Cardiac muscle cell (in vitro differentiated cells and primary cell): ENCODE results near the gene ALDH1A1. TPM values are rescaled to one million over a fixed set of nuclear protein-coding genes. Genes with fewer than 3 reads are reported as not detected.

ENCODE experiments used
- DNase-seq, 2 donors: peaks; one replicate each; pipeline versions ENCODE4 v3.0.0 to v3.0.0-alpha.2; 2010 to 2017; ENCODE audit warnings: low read depth in 1 of 2, low spot score in 1 of 2
- H3K27ac ChIP-seq: fragments of 200-600 bp; sonication (generic); 2 replicates; pipeline ENCODE4 v1.5.1; 2016
- H3K27me3 ChIP-seq: fragments of 200-600 bp; sonication (generic); 2 replicates; pipeline ENCODE4 v1.6.0; 2016; ENCODE audit warnings: control low read depth
- H3K36me3 ChIP-seq: fragments of 200-600 bp; sonication (generic); 2 replicates; pipeline ENCODE4 v1.5.1; 2016; ENCODE audit warnings: control low read depth
- H3K4me1 ChIP-seq: fragments of 200-600 bp; sonication (generic); 2 replicates; pipeline ENCODE4 v1.8.1; 2017; ENCODE audit warnings: low read depth, mild to moderate bottlenecking, mixed run types
- H3K4me3 ChIP-seq: fragments of 200-600 bp; sonication (generic); 2 replicates; pipeline ENCODE4 v1.5.1; 2016; ENCODE audit warnings: mild to moderate bottlenecking
- H3K9me3 ChIP-seq: fragments of 200-600 bp; sonication (generic); 2 replicates; pipeline ENCODE4 v1.5.1; 2017; ENCODE audit warnings: low read depth, mild to moderate bottlenecking, control low read depth
- CTCF ChIP-seq: IDR thresholded peaks from 2 replicates; pipeline ENCODE4 v1.5.1; 2012; ENCODE audit warnings: low read depth, mild to moderate bottlenecking, low read length
- polyA plus RNA-seq: library from polyadenylated mRNA; unstranded; fragments of >200 nt; fragmentation: Nextera tagmentation; extraction: Ambion mirVana; gene quantifications from 2 replicates; pipeline ENCODE4 v1.2.1, GENCODE V29; 2016
- total RNA-seq: library from RNA; depleted of rRNA; stranded (reverse); fragments of >200 nt; gene quantifications from 2 replicates; pipeline ENCODE4 v1.2.3, GENCODE V29; 2016

The ALDH1A1 gene
- total and polyA plus RNA-seq, 2 experiments from 2014 or later: 0.48 to 1.6 TPM

GRCh38 chr9:72985746-72986145 is 32.9 kb upstream of the ALDH1A1 start:
- H3K27ac ChIP-seq: no peak overlapping the region
- no peaks in the 10 kb centered on the region for H3K4me1 ChIP-seq
- no peaks in the 10 kb centered on the region for H3K9me3 ChIP-seq
- no peaks in the 10 kb centered on the region for H3K27me3 ChIP-seq
- no peak for TF ChIP-seq CTCF
- no peak for DNase-seq
- H3K4me3 ChIP-seq: no peak overlapping the region
- H3K36me3 ChIP-seq: no peaks in the 10 kb centered on the region

DNA sequence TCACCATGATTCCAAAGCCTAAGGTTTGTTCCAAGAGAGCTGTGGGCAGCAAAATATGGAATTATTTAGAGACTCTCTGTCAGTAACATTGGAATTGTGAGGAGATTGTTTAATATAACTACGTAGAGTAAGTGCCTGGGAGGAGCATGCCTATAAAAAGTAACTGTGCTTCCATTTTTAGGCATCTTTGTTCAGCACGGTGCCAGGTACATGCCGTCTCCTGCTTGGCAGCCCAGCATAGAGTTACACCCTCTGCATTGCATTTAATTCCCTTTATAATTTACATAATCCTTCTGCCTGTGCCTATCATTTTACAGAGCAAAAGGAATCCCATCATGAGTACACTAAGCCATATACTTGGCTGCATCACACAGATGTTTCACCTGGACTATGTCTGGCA is 32.1 kb upstream of the ALDH1A1 start:
- Histone ChIP-seq H3K36me3 (no peaks in the 10 kb centered on the region), H3K9me3 (no peaks in the 10 kb centered on the region), H3K27ac (no peak overlapping the region), H3K4me1 (no peaks in the 10 kb centered on the region), H3K4me3 (no peak overlapping the region), H3K27me3 (no peaks in the 10 kb centered on the region)
- DNase-seq: no peak
- TF ChIP-seq CTCF: no peak

DNA sequence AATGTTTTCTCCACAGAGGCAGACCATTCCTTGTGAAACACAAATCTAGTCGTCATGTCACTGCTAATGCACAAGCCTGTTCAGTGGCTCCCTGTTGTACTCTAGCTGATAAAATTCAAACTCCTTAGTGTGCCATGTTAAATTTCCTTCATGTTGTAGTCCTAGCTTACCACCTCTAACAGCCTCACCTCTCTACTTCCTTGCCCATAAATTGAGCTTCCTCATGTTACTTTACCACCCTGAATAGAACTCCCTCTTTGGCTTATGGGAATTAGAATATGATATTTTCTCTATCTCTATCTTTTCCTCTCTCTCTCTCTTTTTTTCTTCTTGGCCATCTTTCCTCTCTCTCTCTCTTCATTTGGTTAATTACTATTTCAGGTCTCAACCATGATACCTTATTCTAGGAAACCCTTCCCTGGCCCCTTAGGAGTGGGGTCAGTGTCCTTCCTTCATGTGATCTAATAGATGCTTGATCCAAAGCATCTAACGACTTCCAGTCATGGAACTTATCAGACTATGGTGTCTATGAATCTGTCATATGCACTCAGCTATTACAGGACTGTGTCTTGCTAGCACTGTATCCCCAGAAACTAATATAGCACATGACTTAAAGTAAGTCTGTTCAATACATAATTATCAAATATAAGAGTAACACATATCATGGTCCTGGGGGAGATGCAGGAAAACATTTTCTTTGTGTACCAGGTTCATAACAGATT is 31.5 kb upstream of the ALDH1A1 start:
- Histone ChIP-seq H3K9me3 (no peaks in the 10 kb centered on the region), H3K27ac (no peak overlapping the region), H3K4me1 (no peaks in the 10 kb centered on the region), H3K4me3 (no peak overlapping the region), H3K27me3 (no peaks in the 10 kb centered on the region), H3K36me3 (no peaks in the 10 kb centered on the region)
- DNase-seq: peak in 1 of 2 donors; percentile 10
- TF ChIP-seq CTCF: no peak

GRCh38 chr9:72983512-72984225 is 30.8 kb upstream of the ALDH1A1 start:
- Histone ChIP-seq H3K36me3 (no peaks in the 10 kb centered on the region), H3K4me1 (no peaks in the 10 kb centered on the region), H3K4me3 (no peak overlapping the region)

DNA sequence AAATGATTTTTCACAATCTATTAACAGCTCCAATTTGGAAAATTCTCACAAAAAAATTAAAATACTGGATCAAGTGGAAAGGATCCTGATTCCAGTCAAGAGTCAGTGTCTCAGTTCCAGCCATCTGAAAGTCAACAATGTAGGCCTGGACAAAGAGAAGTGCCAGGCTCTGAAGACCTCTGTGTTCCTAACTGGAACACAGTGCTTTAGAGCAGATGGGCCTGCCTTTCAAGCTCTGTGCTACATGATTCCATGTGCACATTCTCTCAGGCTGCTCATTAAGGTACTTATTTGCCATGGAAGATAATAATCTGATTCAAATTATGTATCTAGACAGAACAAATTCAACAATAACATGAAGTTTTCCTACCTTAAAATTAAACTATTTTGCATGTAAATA is 30.2 kb upstream of the ALDH1A1 start:
- Histone ChIP-seq H3K4me3 (no peak overlapping the region), H3K9me3 (no peaks in the 10 kb centered on the region), H3K27ac (no peak overlapping the region), H3K27me3 (no peaks in the 10 kb centered on the region), H3K36me3 (no peaks in the 10 kb centered on the region), H3K4me1 (no peaks in the 10 kb centered on the region)
- no peak for TF ChIP-seq CTCF
- DNase-seq: no peak

More at GRCh38 chr9:72983512-72984225, 30.8 kb upstream of the ALDH1A1 start:
- no peaks in the 10 kb centered on the region for H3K9me3 ChIP-seq
- DNase-seq: peak in 1 of 2 donors; percentile 32
- TF ChIP-seq CTCF: no peak
- H3K27ac ChIP-seq: no peak overlapping the region
- no peaks in the 10 kb centered on the region for H3K27me3 ChIP-seq
